HG03457 (cell line): ENCODE data around the gene GHRL.

Source experiments
- ATAC-seq: cut with Tn5 transposase; IDR thresholded peaks from one replicate; pipeline ENCODE4 v1.9.1; 2021; ENCODE audit warnings: moderate number of reproducible peaks; ENCODE audit not compliant: unreplicated experiment

Gene GHRL

DNA sequence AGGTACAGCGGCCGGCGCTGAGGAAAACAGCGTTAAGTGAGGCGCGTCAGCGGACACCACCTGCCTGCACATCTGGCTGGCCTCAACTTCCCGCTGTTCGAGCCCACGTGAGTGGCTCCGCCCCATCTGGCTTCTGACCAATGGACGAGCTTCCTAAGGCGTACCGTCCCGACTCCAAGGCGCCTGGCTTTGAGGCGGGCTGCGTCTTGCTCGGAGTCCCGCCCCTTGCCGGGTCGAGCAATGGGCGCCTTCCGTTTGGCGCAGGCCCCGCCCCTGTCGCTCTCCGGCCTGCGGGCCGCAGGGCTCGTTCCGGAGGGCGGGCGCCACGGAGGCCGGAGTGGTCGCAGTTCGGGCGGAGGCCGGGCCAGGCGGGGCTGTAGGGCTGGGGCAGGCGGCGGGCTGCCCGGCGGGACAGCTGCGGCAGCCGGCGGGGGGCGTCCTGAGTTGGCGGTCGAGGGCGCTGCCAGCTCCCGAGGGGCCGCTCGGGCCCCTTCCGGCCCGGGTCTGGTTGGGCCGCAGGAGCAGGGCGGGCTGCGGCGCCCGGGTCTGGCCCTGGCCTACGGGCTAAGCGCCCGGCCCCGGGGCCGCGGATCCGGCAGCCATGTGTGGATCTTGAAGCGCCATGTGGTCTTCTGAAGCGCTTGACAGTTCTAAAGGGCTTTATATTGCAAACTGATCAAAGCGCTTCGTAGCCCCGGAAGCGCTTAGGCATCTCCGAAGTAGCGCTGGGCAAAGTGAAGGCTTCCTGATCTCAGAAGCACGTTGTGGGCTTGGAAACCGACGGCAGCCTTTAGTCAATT lies 44.4 kb downstream of the GHRL start, which contains the start of gene TATDN2:
TSS of gene TATDN2 (plus strand) at position 276 of the 800 bp plus-strand sequence. CDS start 742 bp downstream, outside the sequence.
- ATAC-seq: peak; percentile 90

DNA sequence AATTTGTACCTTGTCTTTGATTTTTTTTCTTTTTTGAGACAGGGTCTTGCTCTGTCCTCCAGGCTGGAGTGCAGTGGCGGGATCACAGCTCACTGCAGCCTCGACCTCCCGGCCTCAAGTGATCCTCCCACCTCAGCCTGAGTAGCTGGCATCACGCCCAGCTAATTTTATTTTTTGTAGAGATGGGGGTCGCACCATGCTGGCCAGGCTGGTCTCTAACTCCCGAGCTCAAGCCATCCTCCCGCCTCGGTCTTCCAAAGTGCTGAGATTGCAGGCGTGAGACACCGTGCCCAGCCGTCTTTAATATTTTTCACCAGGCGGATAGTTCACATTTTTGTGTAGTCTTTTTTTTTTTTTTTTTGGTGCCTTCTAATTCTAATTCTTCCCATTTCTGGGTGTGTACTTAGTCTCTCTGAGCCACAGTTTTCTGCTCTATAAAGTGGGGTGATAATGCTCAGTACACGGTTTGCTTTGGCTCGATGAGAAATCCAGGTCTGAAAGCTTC lies 45.0 kb downstream of the GHRL start:
- no peak for ATAC-seq

- no peak for ATAC-seq
Measured at GRCh38 chr3:10245081-10245712, 47.5 kb downstream of the GHRL start.

DNA sequence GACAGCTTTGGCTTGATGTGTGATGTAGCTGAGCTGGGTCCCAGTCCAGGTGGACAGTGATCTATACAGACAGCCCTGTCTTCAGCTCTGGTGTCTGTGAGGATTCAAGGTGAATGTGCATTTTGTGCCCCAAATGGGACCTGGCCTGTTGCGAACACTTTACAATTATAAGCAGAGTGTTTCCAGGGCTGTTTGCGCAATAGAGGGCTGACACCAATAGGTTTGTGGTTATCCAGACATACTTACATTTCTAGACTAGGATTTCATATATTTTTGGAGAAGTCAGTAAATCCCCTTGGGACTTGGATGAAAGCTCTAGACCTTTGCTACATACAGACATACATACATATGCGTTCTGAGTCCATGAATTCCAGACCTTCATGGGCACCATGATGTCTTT lies 48.7 kb downstream of the GHRL start:
- ATAC-seq: no peak

DNA sequence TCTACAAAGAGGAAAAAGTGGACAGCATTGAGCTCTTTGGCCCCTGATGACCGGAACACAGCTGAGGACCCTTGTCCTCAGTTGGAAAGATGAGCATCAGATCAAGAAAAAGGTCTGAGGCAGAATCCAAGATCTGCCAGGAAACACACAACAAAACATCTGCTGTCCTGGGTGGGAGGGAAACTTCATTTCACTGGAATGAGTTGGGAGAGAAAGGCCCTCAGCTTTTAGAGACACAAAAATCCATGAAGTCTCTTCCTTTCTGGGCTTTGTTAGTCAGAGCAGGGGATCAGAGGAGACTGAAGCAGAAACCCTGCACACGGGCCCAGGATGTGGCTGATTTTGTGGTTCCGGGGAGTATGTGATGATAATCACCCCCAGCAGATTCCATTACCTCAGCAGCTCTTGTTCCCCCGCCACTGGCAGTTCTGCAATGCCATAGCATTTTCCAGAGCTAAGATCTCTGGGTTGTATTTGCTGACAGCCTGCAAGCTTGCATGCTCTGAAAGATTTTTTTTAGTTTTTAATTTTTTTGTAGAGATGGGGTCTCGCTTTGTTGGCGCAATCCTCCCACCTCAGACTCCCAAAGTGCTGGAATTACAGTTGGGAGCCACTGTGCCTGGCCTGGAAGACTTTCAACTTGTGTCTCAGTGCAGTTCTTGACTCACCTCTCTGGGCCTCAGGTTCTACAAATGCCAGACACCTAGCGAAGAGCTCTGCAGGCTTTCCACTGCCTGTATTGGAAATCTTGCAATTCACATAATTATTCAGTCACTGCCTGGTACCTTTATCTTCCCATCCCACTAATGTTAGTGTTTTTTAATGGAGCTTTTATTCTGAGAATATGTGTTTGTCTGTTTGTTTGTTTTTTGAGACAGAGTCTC lies 50.3 kb downstream of the GHRL start:
- ATAC-seq: no peak

GRCh38 chr3:10240799-10241198 lies 51.9 kb downstream of the GHRL start:
- ATAC-seq: no peak

DNA sequence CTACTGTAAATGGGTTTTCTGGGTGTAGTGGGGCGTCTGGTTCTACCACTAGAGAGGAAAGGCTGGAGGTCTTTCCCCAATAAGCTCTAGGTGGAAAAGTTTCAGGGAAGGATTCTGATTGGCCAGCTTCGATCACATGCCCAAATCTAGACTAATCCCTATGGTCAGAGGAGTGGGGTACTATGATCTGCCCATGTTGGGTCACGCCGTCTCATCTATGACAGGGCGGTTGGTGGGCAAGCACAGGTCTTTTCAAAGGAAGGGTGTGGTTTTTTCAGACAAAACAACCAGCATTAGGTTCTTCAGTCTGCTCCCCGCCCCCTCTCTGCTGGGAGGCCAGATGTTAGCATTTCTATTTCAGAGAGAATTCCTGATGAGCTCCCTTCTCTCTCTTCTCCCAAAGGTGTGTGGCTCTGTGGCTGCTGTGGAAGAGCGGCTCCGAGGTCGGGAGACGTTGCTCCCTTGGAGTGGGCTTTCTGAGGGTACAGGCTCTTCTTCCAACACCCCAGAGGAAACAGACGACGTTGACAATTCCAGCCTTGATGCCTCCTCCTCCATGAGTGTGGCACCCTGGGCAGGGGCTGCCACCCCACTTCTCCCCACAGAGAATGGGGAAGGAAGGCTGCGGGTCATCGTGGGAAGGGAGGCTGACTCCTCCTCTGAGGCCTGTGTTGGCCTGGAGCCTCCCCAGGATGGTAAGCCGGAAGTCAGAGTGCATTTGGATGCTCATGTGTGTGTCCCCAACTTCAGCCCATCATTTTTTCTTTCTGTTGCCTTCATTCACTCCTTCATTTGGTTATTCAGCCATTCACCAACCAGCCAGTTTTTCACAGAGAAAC lies 54.2 kb downstream of the GHRL start:
- no peak for ATAC-seq
